Upper lobe of left lung (tissue), 6 donors: ENCODE measurements around the gene VEPH1. TPM values are rescaled to one million over a fixed set of nuclear protein-coding genes. Genes with fewer than 3 reads are reported as not detected.

Experiments used
- ATAC-seq, 2 donors: fragments of 200-7000 bp; cut with Tn5 transposase; one replicate each; pipeline ENCODE4 v1.9.1; 2022; ENCODE audit warnings: mild to moderate bottlenecking in 2 of 2, moderate library complexity in 2 of 2; ENCODE audit not compliant: low FRiP score in 2 of 2
- DNase-seq, 2 donors: peaks; one replicate each; pipeline ENCODE4 v3.0.0-alpha.2; 2019 to 2020
- H3K27ac ChIP-seq, 4 donors: fragments of 200-600 bp; sonication (generic); one replicate each; pipeline ENCODE4 v1.5.1; 2016 to 2019
- H3K27me3 ChIP-seq, 4 donors: fragments of 200-600 bp; sonication (generic); one replicate each; pipeline ENCODE4 v1.5.1; 2017 to 2019
- H3K36me3 ChIP-seq, 4 donors: fragments of 200-600 bp; sonication (generic); one replicate each; pipeline ENCODE4 v1.5.1; 2016 to 2019
- H3K4me1 ChIP-seq, 4 donors: fragments of 200-600 bp; sonication (generic); one replicate each; pipeline ENCODE4 v1.5.1; 2018 to 2019
- H3K4me3 ChIP-seq, 4 donors: fragments of 200-600 bp; sonication (generic); one replicate each; pipeline ENCODE4 v1.5.1; 2017 to 2019; ENCODE audit warnings: mild to moderate bottlenecking in 2 of 4, moderate library complexity in 1 of 4
- H3K9me3 ChIP-seq, 4 donors: fragments of 200-600 bp; sonication (generic); one replicate each; pipeline ENCODE4 v1.5.1; 2018 to 2019
- CTCF ChIP-seq, 6 experiments: fragments of 450-650 bp in 4 of 6; fragments of 200-600 bp in 2 of 6; sonication (generic) in 2 of 6; IDR thresholded peaks; one replicate each; pipeline ENCODE4 v1.5.1; 2016 to 2019; ENCODE audit warnings: antibody characterized with exemption in 6 of 6
- EP300 ChIP-seq, 4 donors: sonication (generic); formaldehyde crosslinking; IDR thresholded peaks; one replicate each; pipeline ENCODE4 v1.5.1; 2017; ENCODE audit warnings: antibody characterized with exemption in 4 of 4, control low read depth in 2 of 4
- POLR2A ChIP-seq, 4 donors: fragments of 450-650 bp; IDR thresholded peaks; one replicate each; pipeline ENCODE4 v1.5.1; 2016 to 2017; ENCODE audit warnings: antibody characterized with exemption in 4 of 4, mild to moderate bottlenecking in 2 of 4
- POLR2AphosphoS5 ChIP-seq, 2 donors: sonication (generic); formaldehyde crosslinking; IDR thresholded peaks; one replicate each; pipeline ENCODE4 v1.5.1; 2017; ENCODE audit warnings: antibody characterized with exemption in 2 of 2
- WGBS, 2 donors: methylation state at CpG; one replicate each; pipeline ENCODE4 v1.1.5; 2017 to 2018; 5-methylcytosine and 5-hydroxymethylcytosine counted together
- total RNA-seq, 6 donors: library from RNA; depleted of rRNA in 4 of 6; stranded (reverse); fragments of >200 nt in 4 of 6; gene quantifications; one replicate each; pipeline versions ENCODE4 v1.1.0 to v1.2.1, GENCODE V29; 2016 to 2021
- donor health status: DM: no; HTN: no; CAD: no; lungs with moderate emphysema.
- donor health status: DM: no; HTN: yes; CAD: no; lungs with severe emphysema.

The VEPH1 gene
- total RNA-seq, 6 donors from 2014 or later = 78.6 to 229 (median 178) TPM

GRCh38 chr3:157247391-157247790 is 255.8 kb downstream of the VEPH1 start:
- H3K9me3 ChIP-seq = no peaks in the 10 kb centered on the region
- no peak overlapping the region for H3K4me3 ChIP-seq
- no peak for ATAC-seq
- TF ChIP-seq POLR2AphosphoS5 (IDR thresholded peaks at IDR 0.05) = no peak
- TF ChIP-seq POLR2A (IDR thresholded peaks at IDR 0.05) = no peak
- TF ChIP-seq CTCF (IDR thresholded peaks at IDR 0.05) = no peak
- no peak for TF ChIP-seq EP300 (IDR thresholded peaks at IDR 0.05)
- DNase-seq = no peak
- no peak overlapping the region for H3K27ac ChIP-seq
- no peaks in the 10 kb centered on the region for H3K36me3 ChIP-seq
- peaks cover 7 to 14% (median 10%) of the 10 kb centered on the region in 4 donors for H3K4me1 ChIP-seq
- no peaks in the 10 kb centered on the region for H3K27me3 ChIP-seq
- WGBS, 2 donors = 55 to 64% methylated on average over 1 of the region's 1 CpG

GRCh38 chr3:157242836-157243235 is 260.4 kb downstream of the VEPH1 start:
- H3K4me1 ChIP-seq = peaks cover 2 to 11% (median 7%) of the 10 kb centered on the region in 4 donors
- no peak for TF ChIP-seq CTCF (IDR thresholded peaks at IDR 0.05)
- no peak for TF ChIP-seq EP300 (IDR thresholded peaks at IDR 0.05)
- TF ChIP-seq POLR2AphosphoS5 (IDR thresholded peaks at IDR 0.05) = no peak
- no peak for TF ChIP-seq POLR2A (IDR thresholded peaks at IDR 0.05)
- H3K36me3 ChIP-seq = no peaks in the 10 kb centered on the region
- DNase-seq (no peak), ATAC-seq (no peak)
- no peak overlapping the region for H3K27ac ChIP-seq
- H3K4me3 ChIP-seq = no peak overlapping the region
- H3K9me3 ChIP-seq = no peaks in the 10 kb centered on the region
- no peaks in the 10 kb centered on the region for H3K27me3 ChIP-seq
- 94 to 96% methylated on average over 1 of the region's 1 CpG for WGBS, 2 donors

- Histone ChIP-seq H3K27me3 (no peaks in the 10 kb centered on the region), H3K4me1 (peaks cover 0 to 5% (median 1%) of the 10 kb centered on the region in 4 donors), H3K9me3 (no peaks in the 10 kb centered on the region), H3K36me3 (no peaks in the 10 kb centered on the region), H3K4me3 (no peak overlapping the region), H3K27ac (no peak overlapping the region)
- 93% methylated on average over 4 of the region's 4 CpGs for WGBS, 2 donors
- no peak for DNase-seq
- ATAC-seq = peak in 1 of 2 donors; percentile 30
- TF ChIP-seq POLR2AphosphoS5 (IDR thresholded peaks at IDR 0.05) (no peak), EP300 (IDR thresholded peaks at IDR 0.05) (no peak), CTCF (IDR thresholded peaks at IDR 0.05) (no peak), POLR2A (IDR thresholded peaks at IDR 0.05) (no peak)
These were observed 261.6 kb downstream of the VEPH1 start for GRCh38 chr3:157241599-157241998.

DNA sequence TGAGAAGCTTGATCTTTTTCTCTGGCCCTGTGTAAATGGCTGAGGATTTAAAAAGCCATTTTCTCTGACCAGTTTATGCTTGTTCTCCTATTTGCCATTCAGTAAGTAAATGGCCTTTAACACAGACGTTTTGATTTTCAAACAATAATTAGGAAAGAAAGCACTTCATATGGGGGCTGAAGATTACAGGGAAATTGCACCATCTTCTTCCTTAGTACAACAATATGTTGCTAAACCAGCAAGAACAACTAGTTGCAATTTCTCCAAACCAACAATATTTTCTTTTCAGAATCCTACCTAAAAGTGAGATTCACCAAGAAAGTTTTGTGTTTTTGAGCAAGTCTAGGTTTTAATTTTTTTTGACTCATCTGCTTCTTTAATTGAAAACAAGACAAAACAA is 262.8 kb downstream of the VEPH1 start:
- H3K9me3 ChIP-seq = no peaks in the 10 kb centered on the region
- WGBS, 2 donors = 23 to 33% methylated on average over 1 of the region's 1 CpG
- H3K4me1 ChIP-seq = peaks cover 0 to 5% (median 1%) of the 10 kb centered on the region in 4 donors
- H3K27me3 ChIP-seq = no peaks in the 10 kb centered on the region
- H3K27ac ChIP-seq = no peak overlapping the region
- DNase-seq = no peak
- H3K36me3 ChIP-seq = no peaks in the 10 kb centered on the region
- no peak for TF ChIP-seq CTCF (IDR thresholded peaks at IDR 0.05)
- TF ChIP-seq POLR2A (IDR thresholded peaks at IDR 0.05) = no peak
- no peak for TF ChIP-seq EP300 (IDR thresholded peaks at IDR 0.05)
- no peak for TF ChIP-seq POLR2AphosphoS5 (IDR thresholded peaks at IDR 0.05)
- H3K4me3 ChIP-seq = no peak overlapping the region
- ATAC-seq = peak in 1 of 2 donors; percentile 8

- H3K36me3 ChIP-seq = no peaks in the 10 kb centered on the region
- peak; percentile 24 to 86 for DNase-seq
These were observed 264.0 kb downstream of the VEPH1 start for GRCh38 chr3:157239082-157239704.

More at GRCh38 chr3:157239082-157239704, 264.0 kb downstream of the VEPH1 start:
- H3K27ac ChIP-seq = no peak overlapping the region
- no peaks in the 10 kb centered on the region for H3K27me3 ChIP-seq
- no peak for TF ChIP-seq POLR2A (IDR thresholded peaks at IDR 0.05)
- peak; percentile 44 to 71 (median 58) for TF ChIP-seq CTCF (IDR thresholded peaks at IDR 0.05)
- H3K4me3 ChIP-seq = no peak overlapping the region
- H3K4me1 ChIP-seq = peaks cover 0 to 5% (median 1%) of the 10 kb centered on the region in 4 donors
- peak; percentile 93 to 95 for ATAC-seq
- 24 to 25% methylated on average over 5 of the region's 5 CpGs for WGBS, 2 donors
- no peaks in the 10 kb centered on the region for H3K9me3 ChIP-seq
